Sigmoid colon (tissue), 3 donors: ENCODE measurements around the gene HSD17B8.

ENCODE experiments used
- POLR2A ChIP-seq, 2 donors: fragments of 450-650 bp; IDR thresholded peaks; one replicate each; pipeline ENCODE4 v1.6.1; 2016; ENCODE audit warnings: antibody characterized with exemption in 2 of 2, mild to moderate bottlenecking in 2 of 2, moderate library complexity in 2 of 2
- TF ChIP-seq, protein P1 (sequence below), 4 experiments: fragments of 450-650 bp in 3 of 4; fragments of 200-600 bp in 1 of 4; IDR thresholded peaks; one replicate each; pipeline ENCODE4 v1.5.1; 2016 to 2019; ENCODE audit warnings: antibody characterized with exemption in 4 of 4, mild to moderate bottlenecking in 3 of 4, moderate library complexity in 2 of 4

- no peak for TF ChIP-seq POLR2A (IDR thresholded peaks at IDR 0.05)
- TF ChIP-seq, protein P1, sequence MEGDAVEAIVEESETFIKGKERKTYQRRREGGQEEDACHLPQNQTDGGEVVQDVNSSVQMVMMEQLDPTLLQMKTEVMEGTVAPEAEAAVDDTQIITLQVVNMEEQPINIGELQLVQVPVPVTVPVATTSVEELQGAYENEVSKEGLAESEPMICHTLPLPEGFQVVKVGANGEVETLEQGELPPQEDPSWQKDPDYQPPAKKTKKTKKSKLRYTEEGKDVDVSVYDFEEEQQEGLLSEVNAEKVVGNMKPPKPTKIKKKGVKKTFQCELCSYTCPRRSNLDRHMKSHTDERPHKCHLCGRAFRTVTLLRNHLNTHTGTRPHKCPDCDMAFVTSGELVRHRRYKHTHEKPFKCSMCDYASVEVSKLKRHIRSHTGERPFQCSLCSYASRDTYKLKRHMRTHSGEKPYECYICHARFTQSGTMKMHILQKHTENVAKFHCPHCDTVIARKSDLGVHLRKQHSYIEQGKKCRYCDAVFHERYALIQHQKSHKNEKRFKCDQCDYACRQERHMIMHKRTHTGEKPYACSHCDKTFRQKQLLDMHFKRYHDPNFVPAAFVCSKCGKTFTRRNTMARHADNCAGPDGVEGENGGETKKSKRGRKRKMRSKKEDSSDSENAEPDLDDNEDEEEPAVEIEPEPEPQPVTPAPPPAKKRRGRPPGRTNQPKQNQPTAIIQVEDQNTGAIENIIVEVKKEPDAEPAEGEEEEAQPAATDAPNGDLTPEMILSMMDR (IDR thresholded peaks at IDR 0.05) = no peak
These were observed 37.6 kb upstream of the HSD17B8 start for GRCh38 chr6:33166811-33167210.
